ENCODE measurements around the gene CPNE4.

CPNE4 gene

DNA sequence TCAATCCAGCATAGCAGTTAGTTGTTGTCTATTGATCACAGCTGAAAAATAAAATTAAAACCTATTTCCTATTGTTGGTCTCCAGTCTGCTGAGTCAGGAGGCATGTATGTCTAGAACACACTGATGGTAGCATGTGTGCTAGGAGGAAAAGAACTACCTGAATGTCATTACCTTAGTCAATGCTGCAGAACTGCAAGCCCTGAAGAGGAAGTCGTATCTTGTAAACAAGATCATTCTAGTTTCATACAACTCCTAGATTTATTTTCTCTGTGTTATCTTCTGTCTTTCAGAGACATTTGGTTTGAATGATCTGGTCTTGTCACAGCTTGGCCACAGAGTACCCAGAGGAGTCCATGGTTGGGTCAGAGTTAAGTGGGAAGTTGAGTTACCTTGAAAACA is 422.1 kb downstream of the CPNE4 start:
- no peak for TF ChIP-seq POLR2AphosphoS5 (IDR thresholded peaks at IDR 0.05; ENCODE audit: low read depth, low read length)
- no peak for TF ChIP-seq TAF1 (IDR thresholded peaks at IDR 0.05; ENCODE audit: borderline replicate concordance, insufficient read depth, low read length)
- no peak for TF ChIP-seq SIN3A (IDR thresholded peaks at IDR 0.05; ENCODE audit: borderline replicate concordance, insufficient read depth, low read length)
- TF ChIP-seq, protein P1, sequence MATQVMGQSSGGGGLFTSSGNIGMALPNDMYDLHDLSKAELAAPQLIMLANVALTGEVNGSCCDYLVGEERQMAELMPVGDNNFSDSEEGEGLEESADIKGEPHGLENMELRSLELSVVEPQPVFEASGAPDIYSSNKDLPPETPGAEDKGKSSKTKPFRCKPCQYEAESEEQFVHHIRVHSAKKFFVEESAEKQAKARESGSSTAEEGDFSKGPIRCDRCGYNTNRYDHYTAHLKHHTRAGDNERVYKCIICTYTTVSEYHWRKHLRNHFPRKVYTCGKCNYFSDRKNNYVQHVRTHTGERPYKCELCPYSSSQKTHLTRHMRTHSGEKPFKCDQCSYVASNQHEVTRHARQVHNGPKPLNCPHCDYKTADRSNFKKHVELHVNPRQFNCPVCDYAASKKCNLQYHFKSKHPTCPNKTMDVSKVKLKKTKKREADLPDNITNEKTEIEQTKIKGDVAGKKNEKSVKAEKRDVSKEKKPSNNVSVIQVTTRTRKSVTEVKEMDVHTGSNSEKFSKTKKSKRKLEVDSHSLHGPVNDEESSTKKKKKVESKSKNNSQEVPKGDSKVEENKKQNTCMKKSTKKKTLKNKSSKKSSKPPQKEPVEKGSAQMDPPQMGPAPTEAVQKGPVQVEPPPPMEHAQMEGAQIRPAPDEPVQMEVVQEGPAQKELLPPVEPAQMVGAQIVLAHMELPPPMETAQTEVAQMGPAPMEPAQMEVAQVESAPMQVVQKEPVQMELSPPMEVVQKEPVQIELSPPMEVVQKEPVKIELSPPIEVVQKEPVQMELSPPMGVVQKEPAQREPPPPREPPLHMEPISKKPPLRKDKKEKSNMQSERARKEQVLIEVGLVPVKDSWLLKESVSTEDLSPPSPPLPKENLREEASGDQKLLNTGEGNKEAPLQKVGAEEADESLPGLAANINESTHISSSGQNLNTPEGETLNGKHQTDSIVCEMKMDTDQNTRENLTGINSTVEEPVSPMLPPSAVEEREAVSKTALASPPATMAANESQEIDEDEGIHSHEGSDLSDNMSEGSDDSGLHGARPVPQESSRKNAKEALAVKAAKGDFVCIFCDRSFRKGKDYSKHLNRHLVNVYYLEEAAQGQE (IDR thresholded peaks at IDR 0.05; ENCODE audit: insufficient read depth in 1 of 2, low read depth in 2 of 2, low read length in 2 of 2): no peak
- no peak for TF ChIP-seq FOXP2 (optimal IDR thresholded peaks at IDR 0.05; ENCODE audit: borderline replicate concordance, extremely low read depth, extremely low read length, insufficient read depth)

DNA sequence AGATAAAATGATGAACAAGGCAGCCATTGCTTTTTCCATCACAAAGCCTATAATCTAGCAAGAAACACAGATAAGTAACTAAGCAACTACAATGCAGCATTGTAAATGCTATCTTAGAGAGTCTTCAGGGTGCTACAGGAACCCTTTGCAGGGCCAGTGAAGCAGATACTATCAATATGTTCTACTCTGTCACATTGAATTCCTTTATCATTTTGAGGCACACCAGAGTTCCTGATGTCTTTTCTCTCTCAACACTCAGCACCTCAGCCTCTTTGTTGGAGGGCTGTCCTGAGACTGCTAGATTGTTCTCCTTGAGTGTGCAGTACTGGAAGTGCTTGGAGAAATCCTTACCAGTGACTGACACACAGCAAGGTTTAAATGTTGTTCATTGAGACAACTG is 424.6 kb downstream of the CPNE4 start:
- TF ChIP-seq TAF1 (IDR thresholded peaks at IDR 0.05; ENCODE audit: borderline replicate concordance, insufficient read depth, low read length) (no peak), FOXP2 (optimal IDR thresholded peaks at IDR 0.05; ENCODE audit: borderline replicate concordance, extremely low read depth, extremely low read length, insufficient read depth) (no peak)

GRCh38 chr3:131608741-131609140 is 426.1 kb downstream of the CPNE4 start:
- TF ChIP-seq FOXP2 (optimal IDR thresholded peaks at IDR 0.05; ENCODE audit: borderline replicate concordance, extremely low read depth, extremely low read length, insufficient read depth) (no peak), POLR2AphosphoS5 (IDR thresholded peaks at IDR 0.05; ENCODE audit: low read depth, low read length) (no peak), SIN3A (IDR thresholded peaks at IDR 0.05; ENCODE audit: borderline replicate concordance, insufficient read depth, low read length) (no peak), TAF1 (IDR thresholded peaks at IDR 0.05; ENCODE audit: borderline replicate concordance, insufficient read depth, low read length) (no peak)
- TF ChIP-seq, protein P1 (IDR thresholded peaks at IDR 0.05; ENCODE audit: insufficient read depth in 1 of 2, low read depth in 2 of 2, low read length in 2 of 2): no peak

GRCh38 chr3:131608296-131608695 is 426.5 kb downstream of the CPNE4 start:
- TF ChIP-seq FOXP2 (optimal IDR thresholded peaks at IDR 0.05; ENCODE audit: borderline replicate concordance, extremely low read depth, extremely low read length, insufficient read depth) (no peak), SIN3A (IDR thresholded peaks at IDR 0.05; ENCODE audit: borderline replicate concordance, insufficient read depth, low read length) (no peak), POLR2AphosphoS5 (IDR thresholded peaks at IDR 0.05; ENCODE audit: low read depth, low read length) (no peak), TAF1 (IDR thresholded peaks at IDR 0.05; ENCODE audit: borderline replicate concordance, insufficient read depth, low read length) (no peak)
- TF ChIP-seq, protein P1 (IDR thresholded peaks at IDR 0.05; ENCODE audit: insufficient read depth in 1 of 2, low read depth in 2 of 2, low read length in 2 of 2): no peak

DNA sequence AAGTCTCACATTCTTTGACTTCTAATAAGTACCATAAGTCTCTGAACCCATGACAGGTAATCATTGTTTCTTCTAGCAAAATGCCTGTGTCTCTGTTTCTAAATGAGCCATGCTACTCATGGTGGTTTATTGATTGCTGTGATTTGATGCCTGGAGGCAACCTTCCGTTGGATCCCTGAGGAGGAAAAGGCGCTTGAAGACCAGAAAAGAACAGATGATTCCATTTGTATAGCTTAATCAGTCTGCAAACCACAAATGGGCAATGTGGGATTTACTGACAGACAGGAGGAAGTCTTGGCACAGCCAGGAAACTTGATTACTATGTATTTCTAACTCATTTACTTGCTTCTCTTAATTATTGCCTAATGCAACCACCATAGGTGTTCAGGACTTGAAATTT is 428.9 kb downstream of the CPNE4 start:
- no peak for TF ChIP-seq POLR2AphosphoS5 (IDR thresholded peaks at IDR 0.05; ENCODE audit: low read depth, low read length)

DNA sequence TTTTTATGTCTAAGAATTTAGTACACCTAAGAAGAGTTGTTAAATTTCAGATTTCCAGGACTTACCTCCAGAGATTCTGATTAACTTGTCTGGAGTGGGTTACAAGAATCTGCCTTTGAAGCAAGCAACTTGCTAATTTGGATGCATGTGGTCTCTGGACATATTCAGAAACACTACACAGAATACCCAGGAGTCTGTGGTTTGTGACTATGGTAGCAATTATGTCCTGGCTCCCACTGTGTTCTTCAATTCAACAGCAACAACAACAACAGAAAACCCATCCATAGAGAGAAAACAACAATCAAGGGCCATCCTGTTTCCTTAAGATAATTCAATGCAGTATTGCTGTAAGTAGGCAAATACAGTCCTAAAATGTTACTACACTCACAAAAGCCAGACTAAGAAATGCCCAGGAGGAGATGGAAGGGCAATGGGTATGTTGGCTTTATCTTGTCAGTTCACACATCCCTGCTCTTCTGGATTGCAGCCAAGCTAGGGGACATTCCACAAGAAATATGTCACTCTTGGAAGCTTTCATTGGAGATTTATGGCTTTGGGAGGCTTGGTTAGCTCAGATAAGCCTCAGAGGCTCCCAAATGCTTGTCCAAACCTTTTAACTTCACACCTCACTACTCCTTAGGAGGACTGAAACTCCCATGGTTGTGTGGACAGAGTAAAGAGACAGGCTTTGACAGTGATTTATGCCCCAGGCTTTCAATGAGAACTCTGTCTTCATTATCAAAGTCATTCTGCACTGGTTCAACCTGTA is 432.6 kb downstream of the CPNE4 start:
- TF ChIP-seq SIN3A (IDR thresholded peaks at IDR 0.05; ENCODE audit: borderline replicate concordance, insufficient read depth, low read length): no peak
- TF ChIP-seq, protein P1 (IDR thresholded peaks at IDR 0.05; ENCODE audit: insufficient read depth in 1 of 2, low read depth in 2 of 2, low read length in 2 of 2): no peak
- no peak for TF ChIP-seq POLR2AphosphoS5 (IDR thresholded peaks at IDR 0.05; ENCODE audit: low read depth, low read length)
- TF ChIP-seq FOXP2 (optimal IDR thresholded peaks at IDR 0.05; ENCODE audit: borderline replicate concordance, extremely low read depth, extremely low read length, insufficient read depth): no peak
- no peak for TF ChIP-seq TAF1 (IDR thresholded peaks at IDR 0.05; ENCODE audit: borderline replicate concordance, insufficient read depth, low read length)
